ENCODE results near the gene KRTAP9-7. TPM values are rescaled to one million over a fixed set of nuclear protein-coding genes. Genes with fewer than 3 reads are reported as not detected.

KRTAP9-7 gene
- total and polyA plus RNA-seq, 2 experiments from 2014 or later = not detected

DNA sequence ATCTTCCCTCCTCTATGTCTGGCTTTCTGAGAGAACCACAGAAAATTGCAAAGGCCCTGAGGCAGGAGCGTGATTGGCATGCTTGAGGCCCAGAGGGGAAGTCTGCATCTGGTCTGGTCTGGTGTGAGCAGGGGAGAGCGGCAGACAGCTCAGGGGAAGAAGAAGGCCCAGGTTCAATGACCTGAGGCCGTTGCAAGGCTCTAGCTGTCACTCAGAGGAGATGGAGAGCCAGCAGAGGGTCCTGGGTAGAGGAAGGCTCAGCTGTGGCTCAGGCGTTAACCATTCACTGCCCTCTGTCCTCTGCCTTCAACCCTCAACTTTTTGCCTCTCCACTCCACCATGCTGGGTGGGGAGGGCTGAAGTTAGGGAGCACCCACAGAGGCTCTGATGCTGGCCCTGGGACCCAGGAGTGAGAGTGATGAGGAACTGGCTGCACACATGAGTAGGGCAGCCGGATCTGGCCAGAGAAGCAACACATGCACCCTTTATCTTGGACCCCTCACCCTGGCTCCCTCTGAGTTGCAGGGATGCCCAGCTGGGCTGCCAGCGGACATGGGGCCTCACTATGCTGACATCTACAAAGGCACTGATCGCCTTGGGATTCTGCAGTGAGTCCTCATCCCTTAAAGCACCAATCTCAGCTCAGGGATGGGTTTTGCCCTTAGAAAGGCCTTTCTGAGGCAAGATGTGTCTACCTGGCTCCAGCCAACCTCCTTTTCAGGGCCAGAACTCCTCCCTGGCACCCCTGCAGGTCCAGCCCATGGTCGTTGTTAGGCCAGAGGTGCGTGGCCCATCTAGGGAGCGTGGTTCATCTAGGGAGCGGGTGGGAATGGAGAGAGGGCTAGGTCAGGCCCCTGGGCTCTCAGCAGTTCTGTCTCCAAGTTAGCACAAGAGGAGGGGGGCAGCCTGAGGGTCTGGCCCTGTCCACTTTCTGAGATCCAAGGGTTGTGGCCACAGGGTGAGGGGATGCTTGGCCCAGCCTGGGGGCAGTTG is 47.7 kb downstream of the KRTAP9-7 start:
- H3K27me3 ChIP-seq (ENCODE audit: insufficient read depth) = no peaks in the 10 kb centered on the region
- DNase-seq (ENCODE audit: low spot score) (no peak), ATAC-seq (no peak)
- H3K4me3 Mint-ChIP-seq = no peak overlapping the region
- TF ChIP-seq, protein P1, sequence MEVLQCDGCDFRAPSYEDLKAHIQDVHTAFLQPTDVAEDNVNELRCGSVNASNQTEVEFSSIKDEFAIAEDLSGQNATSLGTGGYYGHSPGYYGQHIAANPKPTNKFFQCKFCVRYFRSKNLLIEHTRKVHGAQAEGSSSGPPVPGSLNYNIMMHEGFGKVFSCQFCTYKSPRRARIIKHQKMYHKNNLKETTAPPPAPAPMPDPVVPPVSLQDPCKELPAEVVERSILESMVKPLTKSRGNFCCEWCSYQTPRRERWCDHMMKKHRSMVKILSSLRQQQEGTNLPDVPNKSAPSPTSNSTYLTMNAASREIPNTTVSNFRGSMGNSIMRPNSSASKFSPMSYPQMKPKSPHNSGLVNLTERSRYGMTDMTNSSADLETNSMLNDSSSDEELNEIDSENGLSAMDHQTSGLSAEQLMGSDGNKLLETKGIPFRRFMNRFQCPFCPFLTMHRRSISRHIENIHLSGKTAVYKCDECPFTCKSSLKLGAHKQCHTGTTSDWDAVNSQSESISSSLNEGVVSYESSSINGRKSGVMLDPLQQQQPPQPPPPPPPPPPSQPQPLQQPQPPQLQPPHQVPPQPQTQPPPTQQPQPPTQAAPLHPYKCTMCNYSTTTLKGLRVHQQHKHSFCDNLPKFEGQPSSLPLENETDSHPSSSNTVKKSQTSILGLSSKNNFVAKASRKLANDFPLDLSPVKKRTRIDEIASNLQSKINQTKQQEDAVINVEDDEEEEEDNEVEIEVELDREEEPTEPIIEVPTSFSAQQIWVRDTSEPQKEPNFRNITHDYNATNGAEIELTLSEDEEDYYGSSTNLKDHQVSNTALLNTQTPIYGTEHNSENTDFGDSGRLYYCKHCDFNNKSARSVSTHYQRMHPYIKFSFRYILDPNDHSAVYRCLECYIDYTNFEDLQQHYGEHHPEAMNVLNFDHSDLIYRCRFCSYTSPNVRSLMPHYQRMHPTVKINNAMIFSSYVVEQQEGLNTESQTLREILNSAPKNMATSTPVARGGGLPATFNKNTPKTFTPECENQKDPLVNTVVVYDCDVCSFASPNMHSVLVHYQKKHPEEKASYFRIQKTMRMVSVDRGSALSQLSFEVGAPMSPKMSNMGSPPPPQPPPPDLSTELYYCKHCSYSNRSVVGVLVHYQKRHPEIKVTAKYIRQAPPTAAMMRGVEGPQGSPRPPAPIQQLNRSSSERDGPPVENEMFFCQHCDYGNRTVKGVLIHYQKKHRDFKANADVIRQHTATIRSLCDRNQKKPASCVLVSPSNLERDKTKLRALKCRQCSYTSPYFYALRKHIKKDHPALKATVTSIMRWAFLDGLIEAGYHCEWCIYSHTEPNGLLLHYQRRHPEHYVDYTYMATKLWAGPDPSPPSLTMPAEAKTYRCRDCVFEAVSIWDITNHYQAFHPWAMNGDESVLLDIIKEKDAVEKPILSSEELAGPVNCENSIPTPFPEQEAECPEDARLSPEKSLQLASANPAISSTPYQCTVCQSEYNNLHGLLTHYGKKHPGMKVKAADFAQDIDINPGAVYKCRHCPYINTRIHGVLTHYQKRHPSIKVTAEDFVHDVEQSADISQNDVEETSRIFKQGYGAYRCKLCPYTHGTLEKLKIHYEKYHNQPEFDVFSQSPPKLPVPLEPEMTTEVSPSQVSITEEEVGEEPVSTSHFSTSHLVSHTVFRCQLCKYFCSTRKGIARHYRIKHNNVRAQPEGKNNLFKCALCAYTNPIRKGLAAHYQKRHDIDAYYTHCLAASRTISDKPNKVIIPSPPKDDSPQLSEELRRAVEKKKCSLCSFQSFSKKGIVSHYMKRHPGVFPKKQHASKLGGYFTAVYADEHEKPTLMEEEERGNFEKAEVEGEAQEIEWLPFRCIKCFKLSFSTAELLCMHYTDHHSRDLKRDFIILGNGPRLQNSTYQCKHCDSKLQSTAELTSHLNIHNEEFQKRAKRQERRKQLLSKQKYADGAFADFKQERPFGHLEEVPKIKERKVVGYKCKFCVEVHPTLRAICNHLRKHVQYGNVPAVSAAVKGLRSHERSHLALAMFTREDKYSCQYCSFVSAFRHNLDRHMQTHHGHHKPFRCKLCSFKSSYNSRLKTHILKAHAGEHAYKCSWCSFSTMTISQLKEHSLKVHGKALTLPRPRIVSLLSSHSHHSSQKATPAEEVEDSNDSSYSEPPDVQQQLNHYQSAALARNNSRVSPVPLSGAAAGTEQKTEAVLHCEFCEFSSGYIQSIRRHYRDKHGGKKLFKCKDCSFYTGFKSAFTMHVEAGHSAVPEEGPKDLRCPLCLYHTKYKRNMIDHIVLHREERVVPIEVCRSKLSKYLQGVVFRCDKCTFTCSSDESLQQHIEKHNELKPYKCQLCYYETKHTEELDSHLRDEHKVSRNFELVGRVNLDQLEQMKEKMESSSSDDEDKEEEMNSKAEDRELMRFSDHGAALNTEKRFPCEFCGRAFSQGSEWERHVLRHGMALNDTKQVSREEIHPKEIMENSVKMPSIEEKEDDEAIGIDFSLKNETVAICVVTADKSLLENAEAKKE (CRISPR knock-in tag; IDR thresholded peaks at IDR 0.05) = no peak
- TF ChIP-seq, protein P2, sequence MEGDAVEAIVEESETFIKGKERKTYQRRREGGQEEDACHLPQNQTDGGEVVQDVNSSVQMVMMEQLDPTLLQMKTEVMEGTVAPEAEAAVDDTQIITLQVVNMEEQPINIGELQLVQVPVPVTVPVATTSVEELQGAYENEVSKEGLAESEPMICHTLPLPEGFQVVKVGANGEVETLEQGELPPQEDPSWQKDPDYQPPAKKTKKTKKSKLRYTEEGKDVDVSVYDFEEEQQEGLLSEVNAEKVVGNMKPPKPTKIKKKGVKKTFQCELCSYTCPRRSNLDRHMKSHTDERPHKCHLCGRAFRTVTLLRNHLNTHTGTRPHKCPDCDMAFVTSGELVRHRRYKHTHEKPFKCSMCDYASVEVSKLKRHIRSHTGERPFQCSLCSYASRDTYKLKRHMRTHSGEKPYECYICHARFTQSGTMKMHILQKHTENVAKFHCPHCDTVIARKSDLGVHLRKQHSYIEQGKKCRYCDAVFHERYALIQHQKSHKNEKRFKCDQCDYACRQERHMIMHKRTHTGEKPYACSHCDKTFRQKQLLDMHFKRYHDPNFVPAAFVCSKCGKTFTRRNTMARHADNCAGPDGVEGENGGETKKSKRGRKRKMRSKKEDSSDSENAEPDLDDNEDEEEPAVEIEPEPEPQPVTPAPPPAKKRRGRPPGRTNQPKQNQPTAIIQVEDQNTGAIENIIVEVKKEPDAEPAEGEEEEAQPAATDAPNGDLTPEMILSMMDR (conservative IDR thresholded peaks at IDR 0.05; ENCODE audit: low read depth in 2 of 2) = no peak
- no peak for TF ChIP-seq NANOG (IDR thresholded peaks at IDR 0.05; ENCODE audit: borderline replicate concordance)
- no peak for TF ChIP-seq ZNF331 (CRISPR knock-in tag; IDR thresholded peaks at IDR 0.05; ENCODE audit: low read depth)
- no peak for TF ChIP-seq CREB1 (CRISPR knock-in tag; IDR thresholded peaks at IDR 0.05; ENCODE audit: low read depth)
- TF ChIP-seq, protein P3, sequence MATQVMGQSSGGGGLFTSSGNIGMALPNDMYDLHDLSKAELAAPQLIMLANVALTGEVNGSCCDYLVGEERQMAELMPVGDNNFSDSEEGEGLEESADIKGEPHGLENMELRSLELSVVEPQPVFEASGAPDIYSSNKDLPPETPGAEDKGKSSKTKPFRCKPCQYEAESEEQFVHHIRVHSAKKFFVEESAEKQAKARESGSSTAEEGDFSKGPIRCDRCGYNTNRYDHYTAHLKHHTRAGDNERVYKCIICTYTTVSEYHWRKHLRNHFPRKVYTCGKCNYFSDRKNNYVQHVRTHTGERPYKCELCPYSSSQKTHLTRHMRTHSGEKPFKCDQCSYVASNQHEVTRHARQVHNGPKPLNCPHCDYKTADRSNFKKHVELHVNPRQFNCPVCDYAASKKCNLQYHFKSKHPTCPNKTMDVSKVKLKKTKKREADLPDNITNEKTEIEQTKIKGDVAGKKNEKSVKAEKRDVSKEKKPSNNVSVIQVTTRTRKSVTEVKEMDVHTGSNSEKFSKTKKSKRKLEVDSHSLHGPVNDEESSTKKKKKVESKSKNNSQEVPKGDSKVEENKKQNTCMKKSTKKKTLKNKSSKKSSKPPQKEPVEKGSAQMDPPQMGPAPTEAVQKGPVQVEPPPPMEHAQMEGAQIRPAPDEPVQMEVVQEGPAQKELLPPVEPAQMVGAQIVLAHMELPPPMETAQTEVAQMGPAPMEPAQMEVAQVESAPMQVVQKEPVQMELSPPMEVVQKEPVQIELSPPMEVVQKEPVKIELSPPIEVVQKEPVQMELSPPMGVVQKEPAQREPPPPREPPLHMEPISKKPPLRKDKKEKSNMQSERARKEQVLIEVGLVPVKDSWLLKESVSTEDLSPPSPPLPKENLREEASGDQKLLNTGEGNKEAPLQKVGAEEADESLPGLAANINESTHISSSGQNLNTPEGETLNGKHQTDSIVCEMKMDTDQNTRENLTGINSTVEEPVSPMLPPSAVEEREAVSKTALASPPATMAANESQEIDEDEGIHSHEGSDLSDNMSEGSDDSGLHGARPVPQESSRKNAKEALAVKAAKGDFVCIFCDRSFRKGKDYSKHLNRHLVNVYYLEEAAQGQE (IDR thresholded peaks at IDR 0.05; ENCODE audit: unreplicated experiment) = no peak
- TF ChIP-seq POLR2AphosphoS5 (IDR thresholded peaks at IDR 0.05; ENCODE audit: low read depth) = no peak
- TF ChIP-seq EZH2 (IDR thresholded peaks at IDR 0.05; ENCODE audit: low read depth, unreplicated experiment) = no peak
- no peak for TF ChIP-seq ZNF114 (CRISPR knock-in tag; IDR thresholded peaks at IDR 0.05)
- no peak for TF ChIP-seq JUNB (IDR thresholded peaks at IDR 0.05; ENCODE audit: unreplicated experiment)
- H3K9me3 Mint-ChIP-seq = peaks cover 9% of the 10 kb centered on the region; the same call in 2 of the 3 replicates
- no peak overlapping the region for H3K27ac Mint-ChIP-seq
- H3F3A ChIP-seq (replicated peaks; ENCODE audit: low read depth) = no peaks in the 10 kb centered on the region
- no peak overlapping the region; the same call in 1 of the 2 replicates for H2AFZ ChIP-seq
- H3K36me3 ChIP-seq (ENCODE audit: insufficient read depth) = no peaks in the 10 kb centered on the region
- no peak overlapping the region for H3K4me3 ChIP-seq
- H3K4me1 Mint-ChIP-seq = no peaks in the 10 kb centered on the region; the same call in 2 of the 3 replicates
- peaks cover 6% of the 10 kb centered on the region; the same call in 1 of the 3 replicates for H3K36me3 Mint-ChIP-seq (ENCODE audit: low read depth)
- no peaks in the 10 kb centered on the region for H3K4me1 ChIP-seq (ENCODE audit: insufficient read depth)
- no peaks in the 10 kb centered on the region for H3K9me2 ChIP-seq (ENCODE audit: insufficient read depth)
- no peaks in the 10 kb centered on the region for H3K79me2 ChIP-seq (replicated peaks; ENCODE audit: insufficient read depth)
- H4K20me1 ChIP-seq (replicated peaks; ENCODE audit: insufficient read depth) = no peaks in the 10 kb centered on the region
- H3K27me3 Mint-ChIP-seq (ENCODE audit: insufficient read depth, low read depth, poor library complexity) = peaks cover 9% of the 10 kb centered on the region
- no peak overlapping the region for H3K4me2 ChIP-seq
- no peak overlapping the region for H3K27ac ChIP-seq (ENCODE audit: low read depth)

Data from GM23338 (cell line).